Liver (tissue), 9 donors: ENCODE results near the gene SLC16A2. TPM values are rescaled to one million over a fixed set of nuclear protein-coding genes. Genes with fewer than 3 reads are reported as not detected.
"Not testable (repeated sequence)": the region's sequence is repeated elsewhere in the genome, so short reads cannot be mapped to it uniquely, and the experiment has no call there.

ENCODE experiments used
- DNase-seq: peaks from one replicate; pipeline ENCODE4 v3.0.0-alpha.2; 2017; ENCODE audit warnings: low spot score
- H3K27ac ChIP-seq, 2 donors: one replicate each; pipeline ENCODE4 v1.7.0; 2013; ENCODE audit warnings: inconsistent platforms in 2 of 2, low read length in 2 of 2, control low read depth in 1 of 2, low read depth in 1 of 2, mild to moderate bottlenecking in 1 of 2
- H3K27me3 ChIP-seq, 4 donors: one replicate each; pipeline versions ENCODE4 v1.6.1 to v1.7.0; 2013; ENCODE audit warnings: low read length in 3 of 4, inconsistent platforms in 1 of 4, mild to moderate bottlenecking in 1 of 4, moderate library complexity in 1 of 4; ENCODE audit not compliant: control insufficient read depth in 4 of 4, insufficient read depth in 4 of 4
- H3K36me3 ChIP-seq, 4 donors: one replicate each; pipeline versions ENCODE4 v1.6.1 to v1.7.0; 2013; ENCODE audit warnings: low read length in 3 of 4, mild to moderate bottlenecking in 3 of 4, low read depth in 1 of 4, moderate library complexity in 1 of 4; ENCODE audit not compliant: control insufficient read depth in 4 of 4, insufficient read depth in 3 of 4
- H3K4me1 ChIP-seq, 4 donors: one replicate each; pipeline versions ENCODE4 v1.6.1 to v1.7.0; 2013; ENCODE audit warnings: low read length in 3 of 4, mild to moderate bottlenecking in 3 of 4, moderate library complexity in 1 of 4; ENCODE audit not compliant: control insufficient read depth in 4 of 4, insufficient read depth in 4 of 4
- H3K4me3 ChIP-seq, 3 donors: one replicate each; pipeline versions ENCODE4 v1.6.1 to v1.7.0; 2013; ENCODE audit warnings: low read length in 3 of 3, control low read depth in 1 of 3, low read depth in 1 of 3, mild to moderate bottlenecking in 1 of 3
- H3K9ac ChIP-seq, 2 donors: one replicate each; pipeline ENCODE4 v1.7.0; 2013; ENCODE audit warnings: low read length in 2 of 2, mild to moderate bottlenecking in 2 of 2, moderate library complexity in 2 of 2, control low read depth in 1 of 2, low read depth in 1 of 2
- H3K9me3 ChIP-seq, 4 donors: one replicate each; pipeline versions ENCODE4 v1.6.1 to v1.7.0; 2013; ENCODE audit warnings: low read length in 3 of 4; ENCODE audit not compliant: control insufficient read depth in 4 of 4
- HNF4G ChIP-seq: IDR thresholded peaks from 2 replicates; pipeline ENCODE4 v1.6.1; 2016; ENCODE audit warnings: antibody characterized with exemption
- JUND ChIP-seq, 2 donors: IDR thresholded peaks; 2 replicates each; pipeline ENCODE4 v1.6.1; 2016; ENCODE audit warnings: antibody characterized with exemption in 2 of 2
- NR2F2 ChIP-seq: IDR thresholded peaks from 2 replicates; pipeline ENCODE4 v1.6.1; 2016; ENCODE audit warnings: antibody characterized with exemption
- RAD21 ChIP-seq, 2 donors: IDR thresholded peaks; 2 replicates each; pipeline ENCODE4 v1.6.1; 2016; ENCODE audit warnings: antibody characterized with exemption in 2 of 2, mild to moderate bottlenecking in 2 of 2
- RXRA ChIP-seq, 2 donors: IDR thresholded peaks; 2 replicates each; pipeline ENCODE4 v1.6.1; 2017 to 2018; ENCODE audit warnings: antibody characterized with exemption in 2 of 2, mild to moderate bottlenecking in 1 of 2
- TAF1 ChIP-seq: conservative IDR thresholded peaks from 2 replicates; pipeline ENCODE4 v1.6.1; 2016; ENCODE audit warnings: antibody characterized with exemption, mild to moderate bottlenecking
- YY1 ChIP-seq: IDR thresholded peaks from 2 replicates; pipeline ENCODE4 v1.6.1; 2016; ENCODE audit warnings: antibody characterized with exemption, mild to moderate bottlenecking
- WGBS: extraction: QIAGEN DNeasy Blood & Tissue Kit; methylation state at CpG from one replicate; pipeline ENCODE4 v1.1.7; 2013; 5-methylcytosine and 5-hydroxymethylcytosine counted together
- polyA plus RNA-seq, 2 donors: library from polyadenylated mRNA; stranded (reverse) in 1 of 2; unstranded in 1 of 2; fragments of 200-250 nt in 1 of 2; fragments of >200 nt in 1 of 2; fragmentation: Nextera tagmentation in 1 of 2; extraction: Ambion mirVana in 1 of 2; gene quantifications; one replicate each; pipeline versions ENCODE4 v1.2.1 to v1.2.3, GENCODE V29; 2013 to 2015
- total RNA-seq, 2 donors: library from RNA; depleted of rRNA; stranded (reverse); fragments of >200 nt; gene quantifications; one replicate each; pipeline ENCODE4 v1.2.3, GENCODE V29; 2014
- TF ChIP-seq, protein P1 (sequence below): IDR thresholded peaks from 2 replicates; pipeline ENCODE4 v1.6.1; 2016; ENCODE audit warnings: antibody characterized with exemption, mild to moderate bottlenecking
- TF ChIP-seq, protein P2 (sequence below): fragments of 150-350 bp; IDR thresholded peaks from 2 replicates; pipeline ENCODE4 v1.5.1; 2017; ENCODE audit warnings: improper control_type of control experiment, low read depth, low read length; ENCODE audit not compliant: missing input control
- TF ChIP-seq, protein P3 (sequence below): IDR thresholded peaks from 2 replicates; pipeline ENCODE4 v1.6.1; 2016; ENCODE audit warnings: antibody characterized with exemption
- donor health status: healthy.
- donor health status: healthy.
- donor health status: healthy.
- donor health status: healthy.
- donor health status: healthy.

Gene SLC16A2
- total and polyA plus RNA-seq, 4 donors, result 10.0 to 32.7 (median 21.9) TPM

DNA sequence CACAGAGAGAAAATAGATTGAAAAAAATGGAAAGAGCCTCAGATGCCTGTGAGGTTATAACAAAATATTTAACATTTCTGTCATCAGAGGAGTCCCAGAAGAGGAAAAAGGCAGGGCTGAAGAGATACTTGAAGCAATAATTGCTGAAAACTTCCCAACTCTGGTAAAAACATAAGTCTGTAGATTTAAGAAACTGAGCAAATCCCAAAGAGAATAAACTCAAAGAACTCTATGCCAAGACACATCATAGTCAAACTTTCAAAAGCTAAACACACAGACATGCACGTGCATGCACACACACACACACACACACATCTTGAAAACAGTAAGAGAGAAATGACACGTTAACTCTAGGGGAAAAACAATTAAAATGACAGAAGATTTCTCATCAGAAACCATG, 94.1 kb downstream of the SLC16A2 start:
- 38% methylated on average over 2 of the region's 2 CpGs for WGBS
- Histone ChIP-seq H3K27me3 (no peaks in the 10 kb centered on the region), H3K4me3 (no peak overlapping the region), H3K9ac (no peak overlapping the region), H3K36me3 (no peaks in the 10 kb centered on the region), H3K27ac (no peak overlapping the region), H3K9me3 (no peaks in the 10 kb centered on the region), H3K4me1 (peaks cover 2 to 15% (median 9%) of the 10 kb centered on the region in 4 donors)
- no peak for TF ChIP-seq YY1
- DNase-seq, result no peak

DNA sequence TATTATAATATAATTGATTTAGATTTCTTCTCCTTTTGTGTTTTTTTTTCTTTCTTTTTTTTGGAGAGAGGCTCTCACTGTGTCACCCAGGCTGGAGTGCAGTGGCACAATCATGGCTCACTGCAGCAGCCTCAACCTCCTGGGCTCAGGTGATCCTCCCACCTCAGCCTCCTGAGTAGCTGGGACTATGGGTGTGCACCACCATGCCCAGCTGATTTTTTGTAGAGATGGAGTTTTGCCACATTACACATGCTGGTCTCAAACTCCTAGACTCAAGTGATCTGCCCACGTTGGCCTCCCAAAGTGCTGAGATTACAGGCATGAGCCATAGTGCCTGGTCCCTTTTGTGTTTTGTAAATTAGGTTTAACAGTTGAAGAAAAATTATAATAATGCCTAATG, 94.7 kb downstream of the SLC16A2 start:
- peaks cover 2 to 15% (median 9%) of the 10 kb centered on the region in 4 donors for H3K4me1 ChIP-seq
- not testable (repeated sequence) for H3K4me3 ChIP-seq, H3K36me3 ChIP-seq, DNase-seq, H3K27ac ChIP-seq, H3K9me3 ChIP-seq, H3K27me3 ChIP-seq, H3K9ac ChIP-seq
- WGBS, result 90% methylated on average over 1 of the region's 1 CpG

DNA sequence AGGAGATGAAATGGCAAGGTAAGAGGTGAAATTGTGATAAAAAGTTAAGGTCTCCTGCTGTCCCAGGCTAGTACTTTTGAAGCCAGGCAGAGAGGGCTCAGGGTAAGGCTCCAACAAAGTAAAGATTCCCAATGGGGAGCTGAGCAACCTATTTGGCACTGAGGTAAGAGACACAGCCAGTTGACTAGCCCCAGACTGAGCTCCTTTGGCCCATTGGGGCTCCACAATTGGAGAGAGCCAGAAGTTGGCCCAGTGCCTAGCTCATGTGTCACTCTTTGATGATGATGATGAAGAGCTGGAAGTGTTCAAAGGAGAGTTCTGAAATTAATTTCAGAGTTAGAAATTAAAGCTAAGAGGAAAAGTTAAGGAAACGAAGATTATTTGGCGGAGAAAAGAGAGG, 98.6 kb downstream of the SLC16A2 start:
- 92% methylated on average over 2 of the region's 2 CpGs for WGBS
- no peak overlapping the region for H3K27ac ChIP-seq
- TF ChIP-seq NR2F2 (no peak), HNF4G (no peak), RXRA (IDR thresholded peaks at IDR 0.05) (no peak), RAD21 (IDR thresholded peaks at IDR 0.05) (no peak), JUND (IDR thresholded peaks at IDR 0.05) (no peak), TAF1 (no peak)
- TF ChIP-seq, protein P1, sequence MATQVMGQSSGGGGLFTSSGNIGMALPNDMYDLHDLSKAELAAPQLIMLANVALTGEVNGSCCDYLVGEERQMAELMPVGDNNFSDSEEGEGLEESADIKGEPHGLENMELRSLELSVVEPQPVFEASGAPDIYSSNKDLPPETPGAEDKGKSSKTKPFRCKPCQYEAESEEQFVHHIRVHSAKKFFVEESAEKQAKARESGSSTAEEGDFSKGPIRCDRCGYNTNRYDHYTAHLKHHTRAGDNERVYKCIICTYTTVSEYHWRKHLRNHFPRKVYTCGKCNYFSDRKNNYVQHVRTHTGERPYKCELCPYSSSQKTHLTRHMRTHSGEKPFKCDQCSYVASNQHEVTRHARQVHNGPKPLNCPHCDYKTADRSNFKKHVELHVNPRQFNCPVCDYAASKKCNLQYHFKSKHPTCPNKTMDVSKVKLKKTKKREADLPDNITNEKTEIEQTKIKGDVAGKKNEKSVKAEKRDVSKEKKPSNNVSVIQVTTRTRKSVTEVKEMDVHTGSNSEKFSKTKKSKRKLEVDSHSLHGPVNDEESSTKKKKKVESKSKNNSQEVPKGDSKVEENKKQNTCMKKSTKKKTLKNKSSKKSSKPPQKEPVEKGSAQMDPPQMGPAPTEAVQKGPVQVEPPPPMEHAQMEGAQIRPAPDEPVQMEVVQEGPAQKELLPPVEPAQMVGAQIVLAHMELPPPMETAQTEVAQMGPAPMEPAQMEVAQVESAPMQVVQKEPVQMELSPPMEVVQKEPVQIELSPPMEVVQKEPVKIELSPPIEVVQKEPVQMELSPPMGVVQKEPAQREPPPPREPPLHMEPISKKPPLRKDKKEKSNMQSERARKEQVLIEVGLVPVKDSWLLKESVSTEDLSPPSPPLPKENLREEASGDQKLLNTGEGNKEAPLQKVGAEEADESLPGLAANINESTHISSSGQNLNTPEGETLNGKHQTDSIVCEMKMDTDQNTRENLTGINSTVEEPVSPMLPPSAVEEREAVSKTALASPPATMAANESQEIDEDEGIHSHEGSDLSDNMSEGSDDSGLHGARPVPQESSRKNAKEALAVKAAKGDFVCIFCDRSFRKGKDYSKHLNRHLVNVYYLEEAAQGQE, result no peak
- TF ChIP-seq, protein P2, sequence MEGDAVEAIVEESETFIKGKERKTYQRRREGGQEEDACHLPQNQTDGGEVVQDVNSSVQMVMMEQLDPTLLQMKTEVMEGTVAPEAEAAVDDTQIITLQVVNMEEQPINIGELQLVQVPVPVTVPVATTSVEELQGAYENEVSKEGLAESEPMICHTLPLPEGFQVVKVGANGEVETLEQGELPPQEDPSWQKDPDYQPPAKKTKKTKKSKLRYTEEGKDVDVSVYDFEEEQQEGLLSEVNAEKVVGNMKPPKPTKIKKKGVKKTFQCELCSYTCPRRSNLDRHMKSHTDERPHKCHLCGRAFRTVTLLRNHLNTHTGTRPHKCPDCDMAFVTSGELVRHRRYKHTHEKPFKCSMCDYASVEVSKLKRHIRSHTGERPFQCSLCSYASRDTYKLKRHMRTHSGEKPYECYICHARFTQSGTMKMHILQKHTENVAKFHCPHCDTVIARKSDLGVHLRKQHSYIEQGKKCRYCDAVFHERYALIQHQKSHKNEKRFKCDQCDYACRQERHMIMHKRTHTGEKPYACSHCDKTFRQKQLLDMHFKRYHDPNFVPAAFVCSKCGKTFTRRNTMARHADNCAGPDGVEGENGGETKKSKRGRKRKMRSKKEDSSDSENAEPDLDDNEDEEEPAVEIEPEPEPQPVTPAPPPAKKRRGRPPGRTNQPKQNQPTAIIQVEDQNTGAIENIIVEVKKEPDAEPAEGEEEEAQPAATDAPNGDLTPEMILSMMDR, result no peak
- TF ChIP-seq, protein P3, sequence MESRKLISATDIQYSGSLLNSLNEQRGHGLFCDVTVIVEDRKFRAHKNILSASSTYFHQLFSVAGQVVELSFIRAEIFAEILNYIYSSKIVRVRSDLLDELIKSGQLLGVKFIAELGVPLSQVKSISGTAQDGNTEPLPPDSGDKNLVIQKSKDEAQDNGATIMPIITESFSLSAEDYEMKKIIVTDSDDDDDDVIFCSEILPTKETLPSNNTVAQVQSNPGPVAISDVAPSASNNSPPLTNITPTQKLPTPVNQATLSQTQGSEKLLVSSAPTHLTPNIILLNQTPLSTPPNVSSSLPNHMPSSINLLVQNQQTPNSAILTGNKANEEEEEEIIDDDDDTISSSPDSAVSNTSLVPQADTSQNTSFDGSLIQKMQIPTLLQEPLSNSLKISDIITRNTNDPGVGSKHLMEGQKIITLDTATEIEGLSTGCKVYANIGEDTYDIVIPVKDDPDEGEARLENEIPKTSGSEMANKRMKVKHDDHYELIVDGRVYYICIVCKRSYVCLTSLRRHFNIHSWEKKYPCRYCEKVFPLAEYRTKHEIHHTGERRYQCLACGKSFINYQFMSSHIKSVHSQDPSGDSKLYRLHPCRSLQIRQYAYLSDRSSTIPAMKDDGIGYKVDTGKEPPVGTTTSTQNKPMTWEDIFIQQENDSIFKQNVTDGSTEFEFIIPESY, result no peak

More for the DNA sequence above, 98.6 kb downstream of the SLC16A2 start:
- H3K4me1 ChIP-seq, result peaks cover 1 to 16% (median 9%) of the 10 kb centered on the region in 4 donors
- H3K9me3 ChIP-seq, result no peaks in the 10 kb centered on the region
- H3K27me3 ChIP-seq, result no peaks in the 10 kb centered on the region
- no peak overlapping the region for H3K9ac ChIP-seq
- DNase-seq, result no peak
- H3K36me3 ChIP-seq, result no peaks in the 10 kb centered on the region
- no peak overlapping the region for H3K4me3 ChIP-seq
